DMS53 (cell line): ENCODE results near the gene MYCN.
"Not testable (repeated sequence)": the region's sequence is repeated elsewhere in the genome, so short reads cannot be mapped to it uniquely, and the experiment has no call there.

ENCODE experiments used
- DNase-seq: peaks from one replicate; lab custom pipeline; 2025; lab: John Stamatoyannopoulos, UW

MYCN gene

GRCh38 chr2:15957881-15958713, 17.7 kb downstream of the MYCN start:
- DNase-seq = no peak

- no peak for DNase-seq
These were observed 19.2 kb downstream of the MYCN start for GRCh38 chr2:15959331-15960153.

- not testable (repeated sequence) for DNase-seq
These were observed 19.8 kb downstream of the MYCN start for GRCh38 chr2:15960154-15960520.

GRCh38 chr2:15963109-15963976, 23.0 kb downstream of the MYCN start:
- DNase-seq = not testable (repeated sequence)

- DNase-seq = no peak
These were observed 23.8 kb downstream of the MYCN start for GRCh38 chr2:15963977-15964670.

GRCh38 chr2:15964936-15965563, 24.7 kb downstream of the MYCN start:
- DNase-seq = no peak

GRCh38 chr2:15965564-15966019, 25.2 kb downstream of the MYCN start:
- no peak for DNase-seq

GRCh38 chr2:15967415-15968279, 27.3 kb downstream of the MYCN start:
- no peak for DNase-seq

- DNase-seq = no peak
These were observed 28.2 kb downstream of the MYCN start for GRCh38 chr2:15968280-15969178.

- no peak for DNase-seq
These were observed 28.9 kb downstream of the MYCN start for GRCh38 chr2:15969214-15969613.

GRCh38 chr2:15970701-15971100, 30.4 kb downstream of the MYCN start:
- DNase-seq = no peak

- no peak for DNase-seq
These were observed 31.0 kb downstream of the MYCN start for GRCh38 chr2:15971351-15971750.

- DNase-seq = no peak
These were observed 31.6 kb downstream of the MYCN start for GRCh38 chr2:15971831-15972522.

GRCh38 chr2:15973481-15974401, 33.4 kb downstream of the MYCN start:
- no peak for DNase-seq

- DNase-seq = no peak
These were observed 34.4 kb downstream of the MYCN start for GRCh38 chr2:15974565-15975260.

GRCh38 chr2:15975261-15975600, 34.9 kb downstream of the MYCN start:
- DNase-seq = no peak

GRCh38 chr2:15975676-15976075, 35.3 kb downstream of the MYCN start:
- no peak for DNase-seq
